Breast epithelium (tissue), 4 donors: ENCODE results near the gene KCNMB1. TPM values are rescaled to one million over a fixed set of nuclear protein-coding genes. Genes with fewer than 3 reads are reported as not detected.

Experiments used
- DNase-seq, 2 donors: peaks; one replicate each; pipeline ENCODE4 v3.0.0-alpha.2; 2019; ENCODE audit warnings: low spot score in 2 of 2
- H3K27ac ChIP-seq, 2 donors: fragments of 200-600 bp; sonication (generic) in 1 of 2; one replicate each; pipeline ENCODE4 v1.5.1; 2016 to 2019; ENCODE audit warnings: mild to moderate bottlenecking in 1 of 2
- H3K27me3 ChIP-seq, 2 donors: fragments of 200-600 bp; sonication (generic) in 1 of 2; one replicate each; pipeline versions ENCODE4 v1.5.1 to v1.6.0; 2017 to 2019; ENCODE audit warnings: control low read depth in 1 of 2, mild to moderate bottlenecking in 1 of 2
- H3K36me3 ChIP-seq: fragments of 200-600 bp; one replicate; pipeline ENCODE4 v1.5.1; 2019
- H3K4me1 ChIP-seq, 2 donors: fragments of 200-600 bp; sonication (generic); one replicate each; pipeline ENCODE4 v1.5.1; 2016 to 2019; ENCODE audit warnings: control low read depth in 1 of 2
- H3K4me3 ChIP-seq, 3 donors: fragments of 200-600 bp; sonication (generic); 1 replicate in 2 of 3; 2 replicates in 1 of 3; pipeline ENCODE4 v1.5.1; 2016 to 2019; ENCODE audit warnings: mild to moderate bottlenecking in 3 of 3, moderate library complexity in 2 of 3
- H3K9me3 ChIP-seq, 2 donors: fragments of 200-600 bp; sonication (generic) in 1 of 2; one replicate each; pipeline ENCODE4 v1.5.1; 2016 to 2019; ENCODE audit warnings: control low read depth in 1 of 2
- POLR2A ChIP-seq: fragments of 450-650 bp; IDR thresholded peaks from one replicate; pipeline ENCODE4 v1.6.1; 2016; ENCODE audit warnings: antibody characterized with exemption, mild to moderate bottlenecking, moderate library complexity
- POLR2AphosphoS5 ChIP-seq, 3 donors: sonication (generic); formaldehyde crosslinking; IDR thresholded peaks; one replicate each; pipeline ENCODE4 v1.6.1; 2017; ENCODE audit warnings: antibody characterized with exemption in 3 of 3
- intact Hi-C: fragments of 100-400 bp; cut with DNase I; formaldehyde crosslinking; loops from one replicate; pipeline ENCODE4 v1.15.1; 2023; ENCODE audit warnings: low total_unique reads
- total RNA-seq, 3 donors: library from RNA; depleted of rRNA; stranded (reverse); fragments of >200 nt; gene quantifications; one replicate each; pipeline ENCODE4 v1.1.0, GENCODE V29; 2016
- TF ChIP-seq, protein P1 (sequence below), 3 donors: fragments of 450-650 bp; IDR thresholded peaks; one replicate each; pipeline ENCODE4 v1.5.1; 2016 to 2017; ENCODE audit warnings: antibody characterized with exemption in 3 of 3, mild to moderate bottlenecking in 3 of 3, moderate library complexity in 3 of 3

The KCNMB1 gene
- total RNA-seq, 3 donors from 2014 or later = 0.16 to 6.6 (median 5.1) TPM

DNA sequence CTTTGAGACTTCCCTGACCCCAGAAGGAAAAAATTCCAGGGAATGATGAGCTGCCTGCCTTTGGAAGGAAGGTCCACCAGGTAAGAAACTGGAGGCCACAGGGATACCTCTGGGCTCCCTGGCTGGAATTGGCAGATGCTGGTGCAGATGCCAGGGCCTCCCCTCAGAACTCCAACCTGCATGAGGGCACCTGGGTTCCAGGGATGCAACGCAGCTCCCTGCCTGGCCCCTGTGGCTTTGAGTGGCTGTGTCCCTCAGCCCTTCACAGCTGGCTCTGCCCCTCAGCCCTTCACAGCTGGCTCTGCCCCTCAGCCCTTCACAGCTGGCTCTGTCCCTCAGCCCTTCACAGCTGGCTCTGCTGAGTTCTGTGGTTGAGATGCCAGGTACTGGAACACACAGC is 13.9 kb downstream of the KCNMB1 start:
- intact Hi-C loops = no loop called here
- Histone ChIP-seq H3K9me3 (no peaks in the 10 kb centered on the region), H3K27me3 (no peaks in the 10 kb centered on the region), H3K4me1 (no peaks in the 10 kb centered on the region), H3K4me3 (no peak overlapping the region), H3K36me3 (no peaks in the 10 kb centered on the region), H3K27ac (no peak overlapping the region)
- no peak for DNase-seq
- TF ChIP-seq, protein P1, sequence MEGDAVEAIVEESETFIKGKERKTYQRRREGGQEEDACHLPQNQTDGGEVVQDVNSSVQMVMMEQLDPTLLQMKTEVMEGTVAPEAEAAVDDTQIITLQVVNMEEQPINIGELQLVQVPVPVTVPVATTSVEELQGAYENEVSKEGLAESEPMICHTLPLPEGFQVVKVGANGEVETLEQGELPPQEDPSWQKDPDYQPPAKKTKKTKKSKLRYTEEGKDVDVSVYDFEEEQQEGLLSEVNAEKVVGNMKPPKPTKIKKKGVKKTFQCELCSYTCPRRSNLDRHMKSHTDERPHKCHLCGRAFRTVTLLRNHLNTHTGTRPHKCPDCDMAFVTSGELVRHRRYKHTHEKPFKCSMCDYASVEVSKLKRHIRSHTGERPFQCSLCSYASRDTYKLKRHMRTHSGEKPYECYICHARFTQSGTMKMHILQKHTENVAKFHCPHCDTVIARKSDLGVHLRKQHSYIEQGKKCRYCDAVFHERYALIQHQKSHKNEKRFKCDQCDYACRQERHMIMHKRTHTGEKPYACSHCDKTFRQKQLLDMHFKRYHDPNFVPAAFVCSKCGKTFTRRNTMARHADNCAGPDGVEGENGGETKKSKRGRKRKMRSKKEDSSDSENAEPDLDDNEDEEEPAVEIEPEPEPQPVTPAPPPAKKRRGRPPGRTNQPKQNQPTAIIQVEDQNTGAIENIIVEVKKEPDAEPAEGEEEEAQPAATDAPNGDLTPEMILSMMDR (IDR thresholded peaks at IDR 0.05) = no peak
- TF ChIP-seq POLR2A = no peak
- TF ChIP-seq POLR2AphosphoS5 (IDR thresholded peaks at IDR 0.05) = no peak

DNA sequence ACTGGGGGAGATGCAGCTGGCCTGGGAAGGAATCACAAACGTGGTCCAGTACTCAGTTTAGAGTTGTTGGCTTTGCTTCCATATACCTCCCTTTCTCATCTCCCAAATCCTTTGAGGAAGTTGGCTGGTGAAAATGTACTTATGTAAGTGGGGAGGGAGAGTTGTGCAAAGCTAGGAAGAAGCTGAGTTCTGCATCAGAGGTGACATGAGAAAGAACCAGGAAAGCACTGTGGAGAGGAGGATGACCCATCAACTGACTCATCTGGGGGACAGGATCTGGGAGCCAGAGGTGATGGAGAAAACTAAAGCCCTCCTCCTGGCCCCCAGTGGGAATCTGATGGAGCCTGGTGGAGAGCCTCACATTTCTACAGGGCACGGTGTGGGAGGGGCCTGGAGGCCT is 16.2 kb downstream of the KCNMB1 start:
- DNase-seq = no peak
- Histone ChIP-seq H3K36me3 (no peaks in the 10 kb centered on the region), H3K27ac (no peak overlapping the region), H3K9me3 (no peaks in the 10 kb centered on the region), H3K4me3 (no peak overlapping the region), H3K27me3 (no peaks in the 10 kb centered on the region), H3K4me1 (no peaks in the 10 kb centered on the region)
- intact Hi-C loops = no loop called here
- TF ChIP-seq POLR2A (no peak), POLR2AphosphoS5 (IDR thresholded peaks at IDR 0.05) (no peak)
- TF ChIP-seq, protein P1 (IDR thresholded peaks at IDR 0.05) = no peak

DNA sequence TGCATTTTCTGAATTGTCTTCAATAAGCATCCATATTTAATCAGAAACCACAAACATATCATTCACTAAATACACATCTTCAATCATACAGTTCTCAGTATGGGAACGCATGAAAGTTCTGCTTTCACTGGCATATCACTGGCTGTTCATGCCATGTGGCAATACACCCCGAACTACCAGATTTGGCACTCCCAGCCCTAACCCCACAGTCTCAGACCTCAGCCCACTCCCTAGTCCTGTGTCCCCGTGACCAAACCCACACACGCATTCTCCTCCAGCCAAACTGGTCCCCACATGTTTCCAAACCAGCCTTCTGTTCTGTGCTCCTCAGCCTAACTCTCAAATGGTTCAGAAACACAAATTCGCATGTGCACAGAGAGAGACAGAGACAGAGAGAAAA is 20.6 kb downstream of the KCNMB1 start:
- Histone ChIP-seq H3K4me3 (no peak overlapping the region), H3K27me3 (no peaks in the 10 kb centered on the region), H3K27ac (no peak overlapping the region), H3K9me3 (no peaks in the 10 kb centered on the region), H3K36me3 (no peaks in the 10 kb centered on the region), H3K4me1 (no peaks in the 10 kb centered on the region)
- intact Hi-C loops = no loop called here
- TF ChIP-seq POLR2AphosphoS5 (IDR thresholded peaks at IDR 0.05) = no peak
- TF ChIP-seq POLR2A = no peak
- TF ChIP-seq, protein P1 (IDR thresholded peaks at IDR 0.05) = no peak
- no peak for DNase-seq

DNA sequence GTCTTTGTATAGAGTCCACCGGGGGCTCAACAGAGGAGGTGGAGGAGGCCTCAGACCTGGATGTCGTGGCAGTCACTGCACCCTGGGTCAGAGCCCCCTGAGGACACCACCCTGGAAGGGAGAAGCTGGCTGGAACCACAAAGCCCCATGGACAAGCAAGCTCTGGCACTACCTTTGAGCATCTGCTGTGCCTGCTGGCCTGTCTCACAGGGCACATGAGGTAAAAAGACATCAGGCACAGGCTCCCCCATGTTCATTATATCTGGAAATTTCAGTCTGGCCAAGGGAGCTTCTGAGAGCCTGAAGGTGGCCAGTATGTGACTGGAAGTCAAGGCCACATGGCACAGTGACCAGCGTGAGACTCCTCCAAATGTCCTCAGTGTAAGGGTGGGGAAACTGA is 22.9 kb downstream of the KCNMB1 start:
- TF ChIP-seq POLR2A = no peak
- no peak for TF ChIP-seq POLR2AphosphoS5 (IDR thresholded peaks at IDR 0.05)
- TF ChIP-seq, protein P1 (IDR thresholded peaks at IDR 0.05) = no peak
- H3K4me1 ChIP-seq = no peaks in the 10 kb centered on the region

DNA sequence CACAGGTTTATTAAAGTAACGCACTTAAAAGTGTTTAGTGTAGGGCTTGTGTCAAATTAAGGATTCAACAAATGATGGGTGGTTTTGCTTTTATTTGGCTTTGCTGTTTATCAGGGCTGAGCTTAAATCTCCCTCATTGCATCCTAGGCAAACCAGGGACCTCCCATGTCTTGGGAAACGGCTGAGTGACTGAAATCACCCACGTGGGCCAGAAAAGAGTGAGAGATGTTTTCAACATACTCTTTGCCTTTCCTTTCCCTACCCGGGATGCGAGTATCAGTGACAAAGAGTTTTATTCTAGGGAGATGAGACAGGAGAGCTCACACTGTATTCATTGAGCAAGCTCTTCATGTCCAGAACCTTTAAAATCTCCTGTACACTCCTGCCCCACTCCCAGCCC is 23.3 kb downstream of the KCNMB1 start:
- intact Hi-C loops = no loop called here
- no peaks in the 10 kb centered on the region for H3K9me3 ChIP-seq
- TF ChIP-seq POLR2A = no peak
- TF ChIP-seq POLR2AphosphoS5 (IDR thresholded peaks at IDR 0.05) = no peak
- TF ChIP-seq, protein P1 (IDR thresholded peaks at IDR 0.05) = no peak

More for the DNA sequence above, 22.9 kb downstream of the KCNMB1 start:
- intact Hi-C loops = no loop called here
- Histone ChIP-seq H3K27me3 (no peaks in the 10 kb centered on the region), H3K36me3 (no peaks in the 10 kb centered on the region), H3K9me3 (no peaks in the 10 kb centered on the region), H3K4me3 (no peak overlapping the region), H3K27ac (no peak overlapping the region)
- DNase-seq = no peak

More for the DNA sequence above, 23.3 kb downstream of the KCNMB1 start:
- H3K27me3 ChIP-seq = no peaks in the 10 kb centered on the region
- H3K36me3 ChIP-seq = no peaks in the 10 kb centered on the region
- no peaks in the 10 kb centered on the region for H3K4me1 ChIP-seq
- DNase-seq = no peak
- H3K4me3 ChIP-seq = no peak overlapping the region
- no peak overlapping the region for H3K27ac ChIP-seq
